ENCODE measurements around the gene SLC39A10. TPM values are rescaled to one million over a fixed set of nuclear protein-coding genes. Genes with fewer than 3 reads are reported as not detected.

The SLC39A10 gene
- total and polyA plus RNA-seq, 2 of the 4 experiments (the other 2 are of a cell fraction), result 17.6 to 64.7 TPM

DNA sequence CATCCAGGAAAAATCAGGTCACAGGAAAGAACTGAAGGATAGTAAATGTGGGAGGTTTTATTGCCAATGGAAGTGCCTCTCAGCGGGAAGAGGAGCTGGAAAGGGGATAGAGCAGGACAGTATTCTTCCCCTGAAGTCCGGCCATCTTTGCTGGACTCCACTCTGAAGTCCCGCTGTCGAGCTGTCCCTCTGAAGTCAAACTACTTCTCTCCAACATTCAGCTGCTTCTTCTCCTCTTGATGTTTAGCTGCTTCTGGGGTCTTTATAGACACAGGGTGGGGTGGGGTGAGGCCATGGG lies 23.5 kb upstream of the SLC39A10 start:
- ChIA-PET CTCF (no interaction called here), POLR2A (ENCODE audit: unreplicated experiment) (no interaction called here)
- no peak overlapping the region for H4K91ac ChIP-seq (ENCODE audit: insufficient read depth, low read depth, low read length)
- H3K23ac ChIP-seq (ENCODE audit: low read depth, low read length), result no peak overlapping the region
- H3K56ac ChIP-seq (ENCODE audit: extremely low read depth, insufficient read depth, low read length), result no peak overlapping the region
- no peak overlapping the region for H3K14ac ChIP-seq (replicated peaks; ENCODE audit: low read depth, low read length)
- no peak overlapping the region for H3K18ac ChIP-seq (ENCODE audit: low read depth, low read length)
- no peak overlapping the region for H4K5ac ChIP-seq (ENCODE audit: low read depth, low read length)
- no peak for TF ChIP-seq RAD21 (IDR thresholded peaks at IDR 0.05; ENCODE audit: low read length)
- TF ChIP-seq, protein P1, sequence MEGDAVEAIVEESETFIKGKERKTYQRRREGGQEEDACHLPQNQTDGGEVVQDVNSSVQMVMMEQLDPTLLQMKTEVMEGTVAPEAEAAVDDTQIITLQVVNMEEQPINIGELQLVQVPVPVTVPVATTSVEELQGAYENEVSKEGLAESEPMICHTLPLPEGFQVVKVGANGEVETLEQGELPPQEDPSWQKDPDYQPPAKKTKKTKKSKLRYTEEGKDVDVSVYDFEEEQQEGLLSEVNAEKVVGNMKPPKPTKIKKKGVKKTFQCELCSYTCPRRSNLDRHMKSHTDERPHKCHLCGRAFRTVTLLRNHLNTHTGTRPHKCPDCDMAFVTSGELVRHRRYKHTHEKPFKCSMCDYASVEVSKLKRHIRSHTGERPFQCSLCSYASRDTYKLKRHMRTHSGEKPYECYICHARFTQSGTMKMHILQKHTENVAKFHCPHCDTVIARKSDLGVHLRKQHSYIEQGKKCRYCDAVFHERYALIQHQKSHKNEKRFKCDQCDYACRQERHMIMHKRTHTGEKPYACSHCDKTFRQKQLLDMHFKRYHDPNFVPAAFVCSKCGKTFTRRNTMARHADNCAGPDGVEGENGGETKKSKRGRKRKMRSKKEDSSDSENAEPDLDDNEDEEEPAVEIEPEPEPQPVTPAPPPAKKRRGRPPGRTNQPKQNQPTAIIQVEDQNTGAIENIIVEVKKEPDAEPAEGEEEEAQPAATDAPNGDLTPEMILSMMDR (conservative IDR thresholded peaks at IDR 0.05; ENCODE audit: low read depth, low read length), result no peak
- TF ChIP-seq RCOR1 (IDR thresholded peaks at IDR 0.05; ENCODE audit: insufficient replicate concordance, low read length), result no peak
- TF ChIP-seq RFX5 (IDR thresholded peaks at IDR 0.05; ENCODE audit: low read depth, low read length), result no peak
- no peak for TF ChIP-seq CEBPB (IDR thresholded peaks at IDR 0.05; ENCODE audit: low read depth, low read length)
- no peak for TF ChIP-seq MXI1 (IDR thresholded peaks at IDR 0.05; ENCODE audit: borderline replicate concordance, low read depth, low read length)
- no peak for TF ChIP-seq NFE2L2 (IDR thresholded peaks at IDR 0.05; ENCODE audit: low read depth, low read length)
- TF ChIP-seq, protein P2, sequence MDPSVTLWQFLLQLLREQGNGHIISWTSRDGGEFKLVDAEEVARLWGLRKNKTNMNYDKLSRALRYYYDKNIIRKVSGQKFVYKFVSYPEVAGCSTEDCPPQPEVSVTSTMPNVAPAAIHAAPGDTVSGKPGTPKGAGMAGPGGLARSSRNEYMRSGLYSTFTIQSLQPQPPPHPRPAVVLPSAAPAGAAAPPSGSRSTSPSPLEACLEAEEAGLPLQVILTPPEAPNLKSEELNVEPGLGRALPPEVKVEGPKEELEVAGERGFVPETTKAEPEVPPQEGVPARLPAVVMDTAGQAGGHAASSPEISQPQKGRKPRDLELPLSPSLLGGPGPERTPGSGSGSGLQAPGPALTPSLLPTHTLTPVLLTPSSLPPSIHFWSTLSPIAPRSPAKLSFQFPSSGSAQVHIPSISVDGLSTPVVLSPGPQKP (IDR thresholded peaks at IDR 0.05; ENCODE audit: borderline replicate concordance, low read depth, low read length), result no peak
- no peak for TF ChIP-seq FOS (IDR thresholded peaks at IDR 0.05; ENCODE audit: low read depth, low read length)
- TF ChIP-seq POLR2A (IDR thresholded peaks at IDR 0.05; ENCODE audit: low read depth, low read length), result no peak
- no peak for TF ChIP-seq CHD1 (IDR thresholded peaks at IDR 0.05; ENCODE audit: low read depth, low read length)
- TF ChIP-seq SMC3 (IDR thresholded peaks at IDR 0.05; ENCODE audit: low read depth, low read length), result no peak
- TF ChIP-seq, protein P3, sequence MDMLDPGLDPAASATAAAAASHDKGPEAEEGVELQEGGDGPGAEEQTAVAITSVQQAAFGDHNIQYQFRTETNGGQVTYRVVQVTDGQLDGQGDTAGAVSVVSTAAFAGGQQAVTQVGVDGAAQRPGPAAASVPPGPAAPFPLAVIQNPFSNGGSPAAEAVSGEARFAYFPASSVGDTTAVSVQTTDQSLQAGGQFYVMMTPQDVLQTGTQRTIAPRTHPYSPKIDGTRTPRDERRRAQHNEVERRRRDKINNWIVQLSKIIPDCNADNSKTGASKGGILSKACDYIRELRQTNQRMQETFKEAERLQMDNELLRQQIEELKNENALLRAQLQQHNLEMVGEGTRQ (IDR thresholded peaks at IDR 0.05; ENCODE audit: low read depth, low read length), result no peak
- TF ChIP-seq BHLHE40 (IDR thresholded peaks at IDR 0.05; ENCODE audit: low read depth, low read length), result no peak
- DNase-seq, result no peak
- H2BK120ac ChIP-seq (ENCODE audit: low read depth, low read length), result no peak overlapping the region
- no peak overlapping the region for H3K9ac ChIP-seq (ENCODE audit: low read depth, low read length)
- no peak overlapping the region for H3K4me3 ChIP-seq (ENCODE audit: insufficient read depth, low read depth, low read length)
- in situ Hi-C loops (cut with MboI; ENCODE audit: low sequenced_read_pairs), result no loop called here
- no peaks in the 10 kb centered on the region; a peak in 1 of 4 replicates for H3K79me1 ChIP-seq (ENCODE audit: low read depth in 1 of 2, low read length in 2 of 2)
- no peaks in the 10 kb centered on the region for H3K9me1 ChIP-seq (ENCODE audit: insufficient read depth, low read length)
- H2BK20ac ChIP-seq (ENCODE audit: low read depth, low read length), result no peak overlapping the region
- no peaks in the 10 kb centered on the region for H3K27me3 ChIP-seq (ENCODE audit: control insufficient read depth, insufficient read depth, low read length)
- H3K27ac ChIP-seq (ENCODE audit: insufficient read depth, low read length), result no peak overlapping the region
- WGBS, 2 experiments (ENCODE audit: extremely low coverage in 2 of 2, insufficient read length in 1 of 2), result no CpG with 5 or more reads among the region's 4 CpGs
- intact Hi-C loops (cut with micrococcal nuclease), result no loop called here
- H3K36me3 ChIP-seq (ENCODE audit: control insufficient read depth, insufficient read depth, low read length), result no peaks in the 10 kb centered on the region
- no TSS peak for BruUV-seq (replicated peaks)
- H3K9me3 ChIP-seq (ENCODE audit: control insufficient read depth, insufficient read depth, low read length), result no peaks in the 10 kb centered on the region
- no peak overlapping the region for H3K4me2 ChIP-seq (ENCODE audit: low read depth, low read length)
- no peak overlapping the region for H2BK15ac ChIP-seq (ENCODE audit: low read depth, low read length)
- no peak overlapping the region for H4K8ac ChIP-seq (ENCODE audit: low read depth in 2 of 2, low read length in 2 of 2)
- no peak overlapping the region for H3K4ac ChIP-seq (ENCODE audit: low read depth, low read length)
- ATAC-seq (ENCODE audit: low read depth), result no peak
- no peak overlapping the region for H2AK5ac ChIP-seq (ENCODE audit: low read depth, low read length)
- H3K4me1 ChIP-seq (ENCODE audit: control insufficient read depth, insufficient read depth, low read length), result no peaks in the 10 kb centered on the region
- no peaks in the 10 kb centered on the region for H4K20me1 ChIP-seq (ENCODE audit: insufficient read depth, low read length)
- H2BK5ac ChIP-seq (ENCODE audit: low read depth, low read length, poor library complexity, severe bottlenecking), result no peak overlapping the region
- dilution Hi-C loops (cut with HindIII; ENCODE audit: low sequenced_read_pairs, unreplicated experiment), result no loop called here
- H2AK9ac ChIP-seq (replicated peaks; ENCODE audit: low read depth, low read length, poor library complexity), result no peak overlapping the region
- H2AFZ ChIP-seq (replicated peaks; ENCODE audit: low read length, poor library complexity), result no peak overlapping the region

Data from IMR-90 (cell line).